Chondrocyte (in vitro differentiated cells): ENCODE measurements around the gene SVIL. TPM values are rescaled to one million over a fixed set of nuclear protein-coding genes. Genes with fewer than 3 reads are reported as not detected.

Source experiments
- DNase-seq: peaks from one replicate; pipeline ENCODE4 v3.0.0; 2021; ENCODE audit warnings: mixed read lengths, low spot score
- H3K27ac Mint-ChIP-seq: one replicate; pipeline ENCODE4 v1.8.0; 2021; ENCODE audit warnings: mild to moderate bottlenecking, moderate library complexity, mixed read lengths; ENCODE audit not compliant: unreplicated experiment
- H3K27me3 Mint-ChIP-seq: 2 replicates; pipeline ENCODE4 v1.8.0; 2021; ENCODE audit warnings: low read depth, mixed read lengths
- H3K36me3 Mint-ChIP-seq: 2 replicates; pipeline ENCODE4 v1.8.0; 2021; ENCODE audit warnings: low read depth, mixed read lengths
- H3K4me1 Mint-ChIP-seq: 2 replicates; pipeline ENCODE4 v1.8.0; 2021; ENCODE audit warnings: low read depth, mild to moderate bottlenecking, mixed read lengths
- H3K4me3 Mint-ChIP-seq: one replicate; pipeline ENCODE4 v1.8.0; 2021; ENCODE audit warnings: mild to moderate bottlenecking, moderate library complexity, mixed read lengths; ENCODE audit not compliant: unreplicated experiment
- H3K9me3 Mint-ChIP-seq: 2 replicates; pipeline ENCODE4 v1.8.0; 2021; ENCODE audit warnings: low read depth, mixed read lengths
- long read RNA-seq: library from polyadenylated mRNA; stranded (forward); transcript quantifications from one replicate; pipeline ENCODE4 v2.0.0, GENCODE V29; 2021
- total RNA-seq: library from RNA; stranded (reverse); gene quantifications from 3 replicates; pipeline ENCODE4 v1.2.1, GENCODE V29; 2021
- TF ChIP-seq, protein P1 (sequence below): fragments of 200-600 bp; sonication (generic); IDR thresholded peaks from 2 replicates; pipeline ENCODE4 v1.5.0; 2021; ENCODE audit warnings: antibody characterized with exemption, mild to moderate bottlenecking, moderate library complexity

The SVIL gene, protein sequence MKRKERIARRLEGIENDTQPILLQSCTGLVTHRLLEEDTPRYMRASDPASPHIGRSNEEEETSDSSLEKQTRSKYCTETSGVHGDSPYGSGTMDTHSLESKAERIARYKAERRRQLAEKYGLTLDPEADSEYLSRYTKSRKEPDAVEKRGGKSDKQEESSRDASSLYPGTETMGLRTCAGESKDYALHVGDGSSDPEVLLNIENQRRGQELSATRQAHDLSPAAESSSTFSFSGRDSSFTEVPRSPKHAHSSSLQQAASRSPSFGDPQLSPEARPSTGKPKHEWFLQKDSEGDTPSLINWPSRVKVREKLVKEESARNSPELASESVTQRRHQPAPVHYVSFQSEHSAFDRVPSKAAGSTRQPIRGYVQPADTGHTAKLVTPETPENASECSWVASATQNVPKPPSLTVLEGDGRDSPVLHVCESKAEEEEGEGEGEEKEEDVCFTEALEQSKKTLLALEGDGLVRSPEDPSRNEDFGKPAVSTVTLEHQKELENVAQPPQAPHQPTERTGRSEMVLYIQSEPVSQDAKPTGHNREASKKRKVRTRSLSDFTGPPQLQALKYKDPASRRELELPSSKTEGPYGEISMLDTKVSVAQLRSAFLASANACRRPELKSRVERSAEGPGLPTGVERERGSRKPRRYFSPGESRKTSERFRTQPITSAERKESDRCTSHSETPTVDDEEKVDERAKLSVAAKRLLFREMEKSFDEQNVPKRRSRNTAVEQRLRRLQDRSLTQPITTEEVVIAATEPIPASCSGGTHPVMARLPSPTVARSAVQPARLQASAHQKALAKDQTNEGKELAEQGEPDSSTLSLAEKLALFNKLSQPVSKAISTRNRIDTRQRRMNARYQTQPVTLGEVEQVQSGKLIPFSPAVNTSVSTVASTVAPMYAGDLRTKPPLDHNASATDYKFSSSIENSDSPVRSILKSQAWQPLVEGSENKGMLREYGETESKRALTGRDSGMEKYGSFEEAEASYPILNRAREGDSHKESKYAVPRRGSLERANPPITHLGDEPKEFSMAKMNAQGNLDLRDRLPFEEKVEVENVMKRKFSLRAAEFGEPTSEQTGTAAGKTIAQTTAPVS (N-terminal part only)
- 112 to 136 TPM (median 118 TPM) in 3 replicates for total RNA-seq
- long read RNA-seq, full-length matches to known transcripts = 3 of 59 reads
- long read RNA-seq, partial matches to known transcripts = 27 of 59 reads
- long read RNA-seq, other reads (novel, unspliced or antisense) = 29 of 59 reads

DNA sequence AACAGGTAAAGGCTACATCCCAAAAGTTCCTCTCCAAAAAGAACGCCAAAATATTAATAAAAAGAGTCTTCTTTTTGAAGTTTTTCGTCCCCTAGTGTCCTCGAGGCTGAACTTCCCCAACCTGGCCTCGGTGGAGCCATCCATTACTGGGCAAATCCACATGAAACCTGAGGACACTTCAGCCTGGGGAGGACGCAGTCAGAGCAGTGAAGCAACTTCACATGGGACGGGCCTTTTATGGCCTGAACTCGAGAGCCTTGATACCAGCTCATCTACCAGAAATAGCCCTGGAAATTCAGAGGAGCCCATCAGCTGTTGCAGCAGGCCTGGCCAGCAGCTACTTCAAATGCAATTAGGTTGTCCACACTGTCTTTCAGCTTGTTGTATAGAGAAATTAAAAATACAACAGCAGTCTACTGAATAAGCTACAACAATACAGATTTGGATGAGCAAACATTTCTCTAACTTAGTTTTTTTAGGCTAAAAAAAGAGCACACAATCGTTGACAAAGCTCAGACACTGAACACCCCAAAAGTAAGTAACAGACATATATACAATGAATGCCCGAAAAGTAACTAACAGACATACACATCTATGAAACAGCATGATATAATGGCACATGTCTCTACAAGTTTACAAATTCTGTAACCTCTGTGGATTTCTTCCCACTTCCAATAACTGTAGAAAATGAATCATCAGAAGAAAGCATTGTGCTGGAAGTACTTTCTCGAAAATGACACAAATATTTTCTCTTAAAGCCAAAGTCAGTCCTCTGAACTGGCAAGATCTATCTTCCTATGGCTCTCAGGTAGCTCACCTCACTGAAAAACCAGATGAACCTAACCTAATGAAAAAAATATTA lies at the start of gene SVIL:
TSS of gene SVIL (minus strand) at position 208 of the 862 bp plus-strand sequence. CDS start 79,913 bp downstream, outside the sequence.
- peaks cover 63% of the 10 kb centered on the region for H3K4me1 Mint-ChIP-seq
- H3K9me3 Mint-ChIP-seq = no peaks in the 10 kb centered on the region
- H3K4me3 Mint-ChIP-seq = peak within 1 kb of the TSS; percentile 70
- peaks cover 2% of the 10 kb centered on the region for H3K36me3 Mint-ChIP-seq
- DNase-seq = no peak
- no peaks in the 10 kb centered on the region for H3K27me3 Mint-ChIP-seq
- H3K27ac Mint-ChIP-seq = peak within 1 kb of the TSS; percentile 97
- TF ChIP-seq, protein P1, sequence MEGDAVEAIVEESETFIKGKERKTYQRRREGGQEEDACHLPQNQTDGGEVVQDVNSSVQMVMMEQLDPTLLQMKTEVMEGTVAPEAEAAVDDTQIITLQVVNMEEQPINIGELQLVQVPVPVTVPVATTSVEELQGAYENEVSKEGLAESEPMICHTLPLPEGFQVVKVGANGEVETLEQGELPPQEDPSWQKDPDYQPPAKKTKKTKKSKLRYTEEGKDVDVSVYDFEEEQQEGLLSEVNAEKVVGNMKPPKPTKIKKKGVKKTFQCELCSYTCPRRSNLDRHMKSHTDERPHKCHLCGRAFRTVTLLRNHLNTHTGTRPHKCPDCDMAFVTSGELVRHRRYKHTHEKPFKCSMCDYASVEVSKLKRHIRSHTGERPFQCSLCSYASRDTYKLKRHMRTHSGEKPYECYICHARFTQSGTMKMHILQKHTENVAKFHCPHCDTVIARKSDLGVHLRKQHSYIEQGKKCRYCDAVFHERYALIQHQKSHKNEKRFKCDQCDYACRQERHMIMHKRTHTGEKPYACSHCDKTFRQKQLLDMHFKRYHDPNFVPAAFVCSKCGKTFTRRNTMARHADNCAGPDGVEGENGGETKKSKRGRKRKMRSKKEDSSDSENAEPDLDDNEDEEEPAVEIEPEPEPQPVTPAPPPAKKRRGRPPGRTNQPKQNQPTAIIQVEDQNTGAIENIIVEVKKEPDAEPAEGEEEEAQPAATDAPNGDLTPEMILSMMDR = peak; percentile 42

DNA sequence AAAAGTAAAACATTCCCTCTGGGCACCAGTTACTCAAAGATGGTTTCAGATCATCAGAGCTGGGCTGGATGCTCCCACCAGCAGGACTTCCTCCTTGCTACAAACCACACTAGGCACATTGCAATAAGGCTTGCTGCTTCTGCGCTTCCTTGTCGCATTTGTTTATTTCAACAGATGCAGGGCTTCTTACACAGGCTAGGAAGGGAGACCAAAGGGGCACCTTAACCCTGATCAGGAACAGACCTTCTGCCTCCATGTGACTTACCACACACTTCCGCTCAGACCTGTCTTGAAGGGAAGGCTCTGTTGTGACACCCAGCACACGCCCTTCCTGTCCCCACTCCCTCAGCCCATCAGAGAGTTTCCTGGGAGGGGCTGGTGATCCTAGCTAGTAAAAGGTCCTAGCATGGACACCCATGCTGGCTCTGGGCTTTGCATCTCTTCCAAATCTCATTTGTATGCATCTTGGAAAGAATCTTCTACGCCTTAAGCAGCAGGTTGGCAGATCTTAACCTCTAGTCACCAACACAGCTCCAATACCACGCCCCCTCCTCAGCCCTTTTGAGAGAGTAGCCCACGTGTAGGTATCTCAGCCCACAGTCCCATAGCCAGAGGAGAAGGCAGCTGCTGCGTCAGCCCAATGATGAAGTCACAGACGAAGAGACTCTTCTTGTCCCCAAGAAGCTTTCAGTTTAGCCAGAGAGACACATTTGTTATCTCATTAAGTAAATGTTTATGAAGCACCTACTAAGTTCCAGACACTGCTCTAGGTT lies 47.1 kb upstream of the SVIL start:
- no peaks in the 10 kb centered on the region for H3K27me3 Mint-ChIP-seq
- H3K36me3 Mint-ChIP-seq = peaks cover 42% of the 10 kb centered on the region
- H3K4me3 Mint-ChIP-seq = no peak overlapping the region
- H3K9me3 Mint-ChIP-seq = no peaks in the 10 kb centered on the region
- H3K27ac Mint-ChIP-seq = no peak overlapping the region
- DNase-seq = no peak
- TF ChIP-seq, protein P1 = no peak
- no peaks in the 10 kb centered on the region for H3K4me1 Mint-ChIP-seq

DNA sequence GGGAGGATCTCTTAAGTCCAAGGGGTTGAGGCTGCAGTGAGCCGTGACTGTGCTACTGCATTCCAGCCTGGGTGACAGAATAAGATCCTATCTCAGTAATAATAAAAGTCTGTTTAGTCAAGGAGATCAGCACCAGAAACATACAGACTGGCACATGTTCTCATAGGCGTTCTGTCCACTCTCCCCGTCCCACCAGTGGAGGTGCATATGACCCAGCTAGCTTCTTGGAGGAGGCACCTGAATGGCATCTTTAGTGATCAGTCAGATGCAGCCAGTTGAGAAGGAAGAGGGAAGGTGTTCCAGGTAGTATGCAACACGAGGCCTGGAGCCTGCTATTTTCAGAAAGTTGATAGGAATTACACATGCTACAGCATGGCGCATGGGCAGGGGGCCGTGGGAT lies 45.3 kb upstream of the SVIL start:
- Mint-ChIP-seq H3K4me3 (no peak overlapping the region), H3K27ac (no peak overlapping the region), H3K27me3 (no peaks in the 10 kb centered on the region), H3K4me1 (no peaks in the 10 kb centered on the region), H3K9me3 (peaks cover 7% of the 10 kb centered on the region), H3K36me3 (peaks cover 46% of the 10 kb centered on the region)
- TF ChIP-seq, protein P1 = no peak
- no peak for DNase-seq

DNA sequence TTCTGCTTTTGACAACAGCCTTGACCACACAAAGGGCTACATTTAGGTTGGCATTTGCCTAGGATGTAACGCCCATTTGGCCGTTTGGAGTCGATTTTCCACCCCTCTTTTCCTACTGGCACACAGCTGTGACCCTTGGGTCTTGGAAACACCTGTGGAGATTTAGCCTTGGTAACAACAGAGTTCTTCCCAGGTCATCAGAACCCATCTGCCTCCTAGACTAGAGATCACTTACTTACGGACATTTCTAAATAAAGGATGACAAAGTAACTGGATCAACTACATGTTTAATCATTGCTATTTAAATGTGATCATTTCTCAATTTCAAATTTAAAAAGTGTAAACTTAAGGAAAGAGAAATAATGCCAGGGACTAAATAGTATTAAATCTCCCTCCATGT lies 42.0 kb upstream of the SVIL start:
- Mint-ChIP-seq H3K27me3 (no peaks in the 10 kb centered on the region), H3K4me3 (no peak overlapping the region), H3K9me3 (peaks cover 12% of the 10 kb centered on the region), H3K27ac (no peak overlapping the region), H3K4me1 (peaks cover under 1% of the 10 kb centered on the region), H3K36me3 (peaks cover 33% of the 10 kb centered on the region)
- no peak for DNase-seq
- TF ChIP-seq, protein P1 = no peak
